ENCODE results near the gene DGKZ. TPM values are rescaled to one million over a fixed set of nuclear protein-coding genes. Genes with fewer than 3 reads are reported as not detected.

The DGKZ gene
- total RNA-seq, 3 donors from 2014 or later, result 42.3 to 46.5 (median 46.2) TPM

DNA sequence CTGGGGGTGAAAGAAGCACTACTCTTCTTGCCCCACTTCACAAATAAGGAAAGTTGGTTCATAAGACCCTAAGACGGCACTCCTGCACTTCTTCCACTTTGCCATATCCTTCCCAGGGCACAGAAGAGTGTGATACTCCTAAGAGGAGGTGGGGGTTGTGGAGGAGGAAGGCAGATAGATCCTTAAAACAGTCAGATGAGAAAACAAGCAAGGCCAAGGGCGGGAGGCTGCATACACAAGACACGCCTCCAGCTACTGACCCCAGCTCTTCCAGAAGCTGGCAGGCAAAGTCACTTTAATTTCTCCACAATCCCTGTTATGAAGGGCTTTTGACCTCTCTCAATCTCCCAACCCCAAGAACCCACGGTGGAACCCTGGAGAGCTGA, 46.0 kb downstream of the DGKZ start:
- Histone ChIP-seq H3K4me3 (no peak overlapping the region), H3K36me3 (no peaks in the 10 kb centered on the region), H3K27ac (no peak overlapping the region), H3K9me3 (no peaks in the 10 kb centered on the region), H3K4me1 (peaks cover 20 to 29% of the 10 kb centered on the region in 2 donors), H3K27me3 (peaks cover 19 to 38% of the 10 kb centered on the region in 2 donors)
- intact Hi-C loops (cut with DNase I; ENCODE audit: low total_unique reads), result loop anchor here (5.0 to 10.0 kb wide), 2 partner anchors 212 to 251 kb away; no protein-coding TSS in a partner anchor
- DNase-seq (ENCODE audit: low spot score in 2 of 2), result no peak
- TF ChIP-seq POLR2A (IDR thresholded peaks at IDR 0.05), result no peak
- no peak for TF ChIP-seq POLR2AphosphoS5 (IDR thresholded peaks at IDR 0.05)
- TF ChIP-seq, protein P1, sequence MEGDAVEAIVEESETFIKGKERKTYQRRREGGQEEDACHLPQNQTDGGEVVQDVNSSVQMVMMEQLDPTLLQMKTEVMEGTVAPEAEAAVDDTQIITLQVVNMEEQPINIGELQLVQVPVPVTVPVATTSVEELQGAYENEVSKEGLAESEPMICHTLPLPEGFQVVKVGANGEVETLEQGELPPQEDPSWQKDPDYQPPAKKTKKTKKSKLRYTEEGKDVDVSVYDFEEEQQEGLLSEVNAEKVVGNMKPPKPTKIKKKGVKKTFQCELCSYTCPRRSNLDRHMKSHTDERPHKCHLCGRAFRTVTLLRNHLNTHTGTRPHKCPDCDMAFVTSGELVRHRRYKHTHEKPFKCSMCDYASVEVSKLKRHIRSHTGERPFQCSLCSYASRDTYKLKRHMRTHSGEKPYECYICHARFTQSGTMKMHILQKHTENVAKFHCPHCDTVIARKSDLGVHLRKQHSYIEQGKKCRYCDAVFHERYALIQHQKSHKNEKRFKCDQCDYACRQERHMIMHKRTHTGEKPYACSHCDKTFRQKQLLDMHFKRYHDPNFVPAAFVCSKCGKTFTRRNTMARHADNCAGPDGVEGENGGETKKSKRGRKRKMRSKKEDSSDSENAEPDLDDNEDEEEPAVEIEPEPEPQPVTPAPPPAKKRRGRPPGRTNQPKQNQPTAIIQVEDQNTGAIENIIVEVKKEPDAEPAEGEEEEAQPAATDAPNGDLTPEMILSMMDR (IDR thresholded peaks at IDR 0.05), result no peak

DNA sequence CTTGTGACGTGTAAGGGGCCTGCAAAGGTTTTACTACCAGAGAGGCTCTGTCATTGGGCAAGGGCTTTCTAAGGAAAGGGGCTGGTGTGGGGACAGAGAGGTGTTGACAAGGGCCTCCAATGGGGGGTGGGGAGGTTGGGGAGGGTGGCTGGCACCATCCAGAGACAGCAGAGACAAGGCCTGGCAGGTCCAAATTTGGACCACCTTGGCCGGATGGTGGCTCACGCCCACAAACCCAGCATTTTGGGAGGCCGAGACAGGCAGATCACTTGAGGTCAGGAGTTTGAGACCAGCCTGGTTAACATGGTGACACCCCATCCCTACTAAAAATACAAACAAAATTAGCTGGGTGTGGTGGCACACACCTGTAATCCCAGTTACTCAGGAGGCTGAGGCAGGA, 46.5 kb downstream of the DGKZ start:
- intact Hi-C loops (cut with DNase I; ENCODE audit: low total_unique reads), result loop anchor here (5.0 to 10.0 kb wide), 2 partner anchors 211 to 251 kb away; no protein-coding TSS in a partner anchor
- H3K4me3 ChIP-seq, result no peak overlapping the region
- no peaks in the 10 kb centered on the region for H3K36me3 ChIP-seq
- H3K9me3 ChIP-seq, result no peaks in the 10 kb centered on the region
- no peak for TF ChIP-seq POLR2AphosphoS5 (IDR thresholded peaks at IDR 0.05)
- no peak for TF ChIP-seq POLR2A (IDR thresholded peaks at IDR 0.05)
- TF ChIP-seq, protein P1 (IDR thresholded peaks at IDR 0.05), result no peak
- DNase-seq (ENCODE audit: low spot score in 2 of 2), result no peak
- H3K27me3 ChIP-seq, result peaks cover 19 to 32% of the 10 kb centered on the region in 2 donors
- peaks cover 20 to 29% of the 10 kb centered on the region in 2 donors for H3K4me1 ChIP-seq
- H3K27ac ChIP-seq, result no peak overlapping the region

DNA sequence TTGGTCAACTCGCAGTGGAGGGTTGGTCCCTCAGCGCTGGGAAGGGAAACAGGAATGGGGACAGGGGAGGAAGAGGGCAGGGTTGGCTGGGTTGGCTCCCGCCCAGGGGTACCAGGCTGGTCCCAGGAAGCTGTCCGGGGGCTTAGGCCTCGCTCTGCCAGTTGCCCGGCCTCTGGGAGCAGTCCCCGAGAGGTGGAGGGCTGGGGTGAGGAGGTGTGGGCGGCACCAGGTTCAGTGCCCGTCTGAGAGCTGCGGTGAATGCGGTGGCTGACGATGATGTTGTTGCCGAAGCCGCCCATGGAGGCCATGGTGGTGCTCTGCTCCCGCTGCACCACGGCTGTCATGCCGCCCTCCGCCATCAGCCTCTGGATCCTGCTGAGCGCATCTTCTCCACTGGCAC, 50.3 kb downstream of the DGKZ start:
- intact Hi-C loops (cut with DNase I; ENCODE audit: low total_unique reads), result loop anchor here (10.0 kb wide), 1 partner anchor 207 kb away; no protein-coding TSS in a partner anchor
- Histone ChIP-seq H3K27ac (no peak overlapping the region), H3K27me3 (no peaks in the 10 kb centered on the region), H3K9me3 (no peaks in the 10 kb centered on the region), H3K4me1 (peaks cover 0 to 3% of the 10 kb centered on the region in 2 donors), H3K4me3 (no peak overlapping the region), H3K36me3 (no peaks in the 10 kb centered on the region)
- TF ChIP-seq, protein P1 (IDR thresholded peaks at IDR 0.05), result no peak
- no peak for TF ChIP-seq POLR2A (IDR thresholded peaks at IDR 0.05)
- TF ChIP-seq POLR2AphosphoS5 (IDR thresholded peaks at IDR 0.05), result no peak
- no peak for DNase-seq (ENCODE audit: low spot score in 2 of 2)

DNA sequence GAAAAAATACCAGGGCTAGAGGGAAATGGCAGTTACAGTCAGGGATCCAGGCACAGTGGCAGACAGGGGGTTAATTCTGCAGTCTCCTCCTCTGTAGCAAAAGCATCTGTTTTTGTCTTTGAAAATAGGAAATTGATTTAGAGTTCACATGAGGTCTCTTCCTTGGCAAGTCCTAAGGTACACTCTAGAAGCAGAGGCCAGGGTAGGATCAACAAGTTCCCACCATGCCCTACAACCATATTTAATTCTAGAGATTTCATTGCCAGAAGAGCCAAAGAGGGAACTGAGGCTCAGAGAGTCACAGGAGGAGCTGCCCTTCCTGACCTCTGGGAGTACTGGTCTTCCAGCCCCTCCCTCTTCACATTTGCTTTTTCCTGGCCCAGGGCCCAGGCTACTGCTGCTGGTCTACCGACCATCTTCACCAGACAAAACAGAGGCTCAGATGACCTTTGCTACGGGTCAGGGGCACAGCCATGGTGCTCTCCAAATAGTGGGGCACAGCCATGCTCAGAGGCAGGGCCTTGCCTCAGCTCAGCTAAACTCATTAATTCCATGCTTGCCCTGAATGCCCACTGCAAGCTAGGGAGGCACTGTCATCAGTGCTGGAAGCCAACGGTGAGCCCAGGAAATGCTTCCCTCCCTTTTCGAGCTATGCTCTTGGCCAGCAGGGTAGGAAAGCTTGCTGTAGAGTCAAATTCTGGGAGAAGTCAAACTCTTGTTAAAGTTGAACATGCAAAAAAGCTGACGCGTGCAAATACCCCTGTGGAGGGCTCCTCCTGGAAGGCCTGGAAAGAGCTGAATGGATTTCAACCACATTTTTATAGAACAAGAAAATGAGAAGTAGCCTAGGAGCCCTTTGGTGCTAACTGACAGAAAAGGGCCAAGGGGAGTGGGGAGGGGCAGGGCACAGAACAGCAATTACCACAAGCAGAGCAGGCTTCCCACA, 56.0 kb downstream of the DGKZ start:
- Histone ChIP-seq H3K4me1 (no peaks in the 10 kb centered on the region), H3K9me3 (no peaks in the 10 kb centered on the region), H3K27ac (no peak overlapping the region), H3K36me3 (peaks cover 8% of the 10 kb centered on the region), H3K27me3 (no peaks in the 10 kb centered on the region), H3K4me3 (no peak overlapping the region)
- no peak for DNase-seq (ENCODE audit: low spot score in 2 of 2)
- TF ChIP-seq, protein P1 (IDR thresholded peaks at IDR 0.05), result no peak
- TF ChIP-seq POLR2AphosphoS5 (IDR thresholded peaks at IDR 0.05) (no peak), POLR2A (IDR thresholded peaks at IDR 0.05) (no peak)
- intact Hi-C loops (cut with DNase I; ENCODE audit: low total_unique reads), result no loop called here

DNA sequence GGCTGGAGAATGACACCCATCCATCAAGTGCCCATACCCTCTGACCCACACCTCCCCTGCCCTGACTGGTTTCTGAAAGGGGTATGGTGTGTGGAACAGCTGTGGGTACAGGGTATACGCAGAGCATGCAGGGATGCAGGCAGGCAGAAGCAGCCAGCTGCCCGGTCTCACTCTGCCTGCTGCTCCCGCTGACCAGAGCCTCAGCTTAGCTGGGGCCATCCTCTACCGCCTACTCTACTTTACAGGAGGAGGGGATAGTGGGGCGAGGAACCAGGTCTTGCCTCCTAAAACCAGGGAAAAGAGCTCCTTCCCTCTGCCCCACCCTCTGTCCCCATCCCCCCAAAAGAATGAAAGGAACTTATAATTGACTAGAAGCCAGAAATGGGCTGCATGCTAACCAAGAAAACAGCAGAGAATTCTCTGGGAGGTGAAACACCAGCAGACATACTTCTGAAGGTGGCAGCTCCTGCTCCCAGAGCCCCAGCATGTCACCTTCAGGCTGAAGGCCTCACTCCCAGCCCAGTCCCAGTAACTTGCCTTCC, 57.3 kb downstream of the DGKZ start:
- DNase-seq (ENCODE audit: low spot score in 2 of 2), result no peak
- peaks cover 8% of the 10 kb centered on the region for H3K36me3 ChIP-seq
- H3K27ac ChIP-seq, result no peak overlapping the region
- H3K4me1 ChIP-seq, result no peaks in the 10 kb centered on the region
- TF ChIP-seq POLR2A (IDR thresholded peaks at IDR 0.05) (no peak), POLR2AphosphoS5 (IDR thresholded peaks at IDR 0.05) (no peak)
- TF ChIP-seq, protein P1 (IDR thresholded peaks at IDR 0.05), result no peak
- H3K9me3 ChIP-seq, result no peaks in the 10 kb centered on the region
- intact Hi-C loops (cut with DNase I; ENCODE audit: low total_unique reads), result no loop called here
- no peak overlapping the region for H3K4me3 ChIP-seq
- H3K27me3 ChIP-seq, result no peaks in the 10 kb centered on the region
